MM.1S (cell line): Measurements from ENCODE around the gene AGO3.

ENCODE experiments used
- DNase-seq: peaks from one replicate; pipeline ENCODE4 v3.0.0-alpha.2; 2015
- H2AFZ ChIP-seq: fragments of 300-600 bp; sonication (generic); 2 replicates; pipeline ENCODE4 v1.6.0; 2016; ENCODE audit warnings: antibody characterized with exemption, low read length
- H3F3A ChIP-seq: fragments of 300-600 bp; sonication (generic); 2 replicates; pipeline ENCODE4 v1.6.1; 2016; ENCODE audit warnings: mild to moderate bottlenecking, antibody characterized with exemption, low read length, moderate library complexity, mixed read lengths; ENCODE audit not compliant: insufficient read depth
- H3K27ac ChIP-seq: fragments of 300-600 bp; sonication (generic); 2 replicates; pipeline ENCODE4 v1.5.1; 2016; ENCODE audit warnings: mild to moderate bottlenecking, low read length
- H3K27me3 ChIP-seq: fragments of 300-600 bp; sonication (generic); replicated peaks from 2 replicates; pipeline ENCODE4 v1.6.0; 2016; ENCODE audit warnings: low read length; ENCODE audit not compliant: insufficient read depth
- H3K36me3 ChIP-seq: fragments of 300-600 bp; sonication (generic); replicated peaks from 2 replicates; pipeline ENCODE4 v1.6.1; 2016; ENCODE audit warnings: mild to moderate bottlenecking, low read length, mixed read lengths; ENCODE audit not compliant: insufficient read depth
- H3K4me1 ChIP-seq: fragments of 300-600 bp; sonication (generic); 2 replicates; pipeline ENCODE4 v1.6.1; 2016; ENCODE audit warnings: low read length, mixed read lengths
- H3K4me2 ChIP-seq: fragments of 300-600 bp; sonication (generic); 2 replicates; pipeline ENCODE4 v1.6.0; 2016; ENCODE audit warnings: low read depth, low read length
- H3K4me3 ChIP-seq: fragments of 300-600 bp; sonication (generic); 2 replicates; pipeline ENCODE4 v1.5.1; 2016; ENCODE audit warnings: low read length, mixed read lengths
- H3K79me2 ChIP-seq: fragments of 300-600 bp; sonication (generic); 2 replicates; pipeline ENCODE4 v1.6.1; 2016; ENCODE audit warnings: mixed run types, low read length, mixed read lengths
- H3K9ac ChIP-seq: fragments of 300-600 bp; sonication (generic); 2 replicates; pipeline ENCODE4 v1.6.1; 2016; ENCODE audit warnings: low read length, mixed read lengths
- H3K9me2 ChIP-seq: fragments of 300-600 bp; sonication (generic); replicated peaks from 2 replicates; pipeline ENCODE4 v1.6.1; 2016; ENCODE audit warnings: mild to moderate bottlenecking, low read length, mixed read lengths; ENCODE audit not compliant: insufficient read depth
- H3K9me3 ChIP-seq: fragments of 300-600 bp; sonication (generic); replicated peaks from 2 replicates; pipeline ENCODE4 v1.6.1; 2016; ENCODE audit warnings: mild to moderate bottlenecking, low read length, mixed read lengths; ENCODE audit not compliant: insufficient read depth
- H4K20me1 ChIP-seq: fragments of 300-600 bp; sonication (generic); 2 replicates; pipeline ENCODE4 v1.6.1; 2016; ENCODE audit warnings: mild to moderate bottlenecking, low read length, moderate library complexity, mixed read lengths; ENCODE audit not compliant: insufficient read depth
- CTCF ChIP-seq: fragments of 300-600 bp; sonication (generic); IDR thresholded peaks from 2 replicates; pipeline ENCODE4 v1.5.1; 2016; ENCODE audit warnings: antibody characterized with exemption, low read length, mixed read lengths
- EZH2 ChIP-seq: fragments of 300-600 bp; sonication (generic); optimal IDR thresholded peaks from 2 replicates; pipeline ENCODE3; 2017; ENCODE audit warnings: low read depth, mild to moderate bottlenecking, antibody characterized with exemption, low read length, mixed read lengths
- EZH2phosphoT487 ChIP-seq: fragments of 300-600 bp; sonication (generic); IDR thresholded peaks from 2 replicates; pipeline ENCODE4 v1.6.1; 2018; ENCODE audit warnings: antibody characterized with exemption, low read length

The AGO3 gene

GRCh38 chr1:35914717-35915116 lies 16.2 kb upstream of the AGO3 start:
- no peak for TF ChIP-seq EZH2
- no peak for TF ChIP-seq CTCF
- no peak for TF ChIP-seq EZH2phosphoT487
- H3K79me2 ChIP-seq, result no peaks in the 10 kb centered on the region
- no peaks in the 10 kb centered on the region for H3K9me3 ChIP-seq
- H3K9ac ChIP-seq, result no peak overlapping the region
- no peaks in the 10 kb centered on the region for H3K36me3 ChIP-seq
- H2AFZ ChIP-seq, result no peak overlapping the region
- H3K9me2 ChIP-seq, result no peaks in the 10 kb centered on the region
- DNase-seq, result no peak
- H3K4me3 ChIP-seq, result no peak overlapping the region
- no peak overlapping the region for H3K4me2 ChIP-seq
- no peaks in the 10 kb centered on the region for H3F3A ChIP-seq
- no peak overlapping the region for H3K27ac ChIP-seq
- no peaks in the 10 kb centered on the region for H4K20me1 ChIP-seq
- no peaks in the 10 kb centered on the region for H3K27me3 ChIP-seq
- H3K4me1 ChIP-seq, result no peaks in the 10 kb centered on the region

GRCh38 chr1:35915693-35916092 lies 15.2 kb upstream of the AGO3 start:
- no peak for DNase-seq
- no peaks in the 10 kb centered on the region for H3K36me3 ChIP-seq
- H2AFZ ChIP-seq, result no peak overlapping the region
- no peak overlapping the region for H3K4me3 ChIP-seq
- no peaks in the 10 kb centered on the region for H3K79me2 ChIP-seq
- no peak overlapping the region for H3K27ac ChIP-seq
- TF ChIP-seq CTCF, result no peak
- no peak for TF ChIP-seq EZH2
- no peak for TF ChIP-seq EZH2phosphoT487
- H3K9ac ChIP-seq, result no peak overlapping the region
- no peaks in the 10 kb centered on the region for H3K9me3 ChIP-seq
- no peaks in the 10 kb centered on the region for H3K4me1 ChIP-seq
- no peak overlapping the region for H3K4me2 ChIP-seq
- H3F3A ChIP-seq, result no peaks in the 10 kb centered on the region
- H4K20me1 ChIP-seq, result no peaks in the 10 kb centered on the region
- H3K27me3 ChIP-seq, result no peaks in the 10 kb centered on the region
- no peaks in the 10 kb centered on the region for H3K9me2 ChIP-seq

DNA sequence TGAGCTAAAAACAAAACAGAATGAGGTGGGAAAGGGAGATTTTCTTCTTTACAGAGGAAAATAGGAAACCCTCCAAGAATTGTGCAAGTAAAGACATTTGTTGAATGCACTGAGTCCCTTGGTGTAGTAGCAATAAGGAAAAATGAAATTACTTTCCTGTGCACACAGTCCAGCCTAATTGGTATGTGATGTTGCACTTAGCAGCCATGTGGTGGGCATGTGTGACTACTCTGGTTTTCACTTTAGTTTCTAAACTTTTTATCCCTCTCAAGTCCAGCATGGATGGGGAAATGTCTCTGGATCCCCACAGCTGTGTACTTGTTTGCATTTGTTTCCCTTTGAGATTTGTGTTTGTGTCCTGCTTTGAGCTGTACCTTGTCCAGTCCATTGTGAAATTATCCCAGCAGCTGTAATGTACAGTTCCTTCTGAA lies 7.1 kb upstream of the AGO3 start:
- TF ChIP-seq CTCF (no peak), EZH2 (no peak), EZH2phosphoT487 (no peak)
- no peak overlapping the region for H3K9ac ChIP-seq
- no peaks in the 10 kb centered on the region for H3K9me2 ChIP-seq
- H4K20me1 ChIP-seq, result no peaks in the 10 kb centered on the region
- H3K4me3 ChIP-seq, result no peak overlapping the region
- no peak overlapping the region for H3K4me2 ChIP-seq
- H3K27ac ChIP-seq, result no peak overlapping the region
- H3K36me3 ChIP-seq, result no peaks in the 10 kb centered on the region
- no peak for DNase-seq
- no peaks in the 10 kb centered on the region for H3K9me3 ChIP-seq
- H3F3A ChIP-seq, result no peaks in the 10 kb centered on the region
- H3K79me2 ChIP-seq, result no peaks in the 10 kb centered on the region
- H2AFZ ChIP-seq, result no peak overlapping the region
- H3K27me3 ChIP-seq, result no peaks in the 10 kb centered on the region
- H3K4me1 ChIP-seq, result no peaks in the 10 kb centered on the region
